Upper lobe of right lung (tissue), 1 donor: ENCODE data around the gene P4HA1. TPM values are rescaled to one million over a fixed set of nuclear protein-coding genes. Genes with fewer than 3 reads are reported as not detected.
"Not testable (repeated sequence)": the region's sequence is repeated elsewhere in the genome, so short reads cannot be mapped to it uniquely, and the experiment has no call there.

Experiments used
- ATAC-seq: fragments of 200-7000 bp; cut with Tn5 transposase; one replicate; pipeline ENCODE4 v1.9.1; 2020; ENCODE audit warnings: mild to moderate bottlenecking, moderate library complexity
- DNase-seq: peaks from one replicate; pipeline ENCODE4 v3.0.0-alpha.2; 2020
- H3K27ac ChIP-seq: fragments of 200-600 bp; one replicate; pipeline ENCODE4 v1.8.0; 2022
- H3K27me3 ChIP-seq: fragments of 200-600 bp; one replicate; pipeline ENCODE4 v1.8.0; 2022; ENCODE audit warnings: mild to moderate bottlenecking
- H3K36me3 ChIP-seq: fragments of 200-600 bp; one replicate; pipeline ENCODE4 v1.8.0; 2022
- H3K4me1 ChIP-seq: fragments of 200-600 bp; one replicate; pipeline ENCODE4 v1.8.0; 2022
- H3K4me3 ChIP-seq: fragments of 200-600 bp; one replicate; pipeline ENCODE4 v1.8.0; 2022; ENCODE audit warnings: mild to moderate bottlenecking
- H3K9me3 ChIP-seq: fragments of 200-600 bp; one replicate; pipeline ENCODE4 v1.8.0; 2022
- intact Hi-C: fragments of 100-400 bp; cut with DNase I; formaldehyde crosslinking; loops from one replicate; pipeline ENCODE4 v1.11.0; 2022
- total RNA-seq: library from RNA; stranded (reverse); fragmentation: NEBNext Ultra II Directional; extraction: Animal tissue kit (Norgen Biotek cat#: 25700); gene quantifications from one replicate; pipeline ENCODE4 v1.2.1, GENCODE V29; 2021
- TF ChIP-seq, protein P1 (sequence below): fragments of 200-600 bp; IDR thresholded peaks from one replicate; pipeline ENCODE4 v1.8.0; 2022; ENCODE audit warnings: antibody characterized with exemption
- donor health status: DM: no; HTN: yes; CAD: no; lungs with severe emphysema.

Gene P4HA1
- total RNA-seq, 1 donor from 2014 or later, result 51.8 TPM

DNA sequence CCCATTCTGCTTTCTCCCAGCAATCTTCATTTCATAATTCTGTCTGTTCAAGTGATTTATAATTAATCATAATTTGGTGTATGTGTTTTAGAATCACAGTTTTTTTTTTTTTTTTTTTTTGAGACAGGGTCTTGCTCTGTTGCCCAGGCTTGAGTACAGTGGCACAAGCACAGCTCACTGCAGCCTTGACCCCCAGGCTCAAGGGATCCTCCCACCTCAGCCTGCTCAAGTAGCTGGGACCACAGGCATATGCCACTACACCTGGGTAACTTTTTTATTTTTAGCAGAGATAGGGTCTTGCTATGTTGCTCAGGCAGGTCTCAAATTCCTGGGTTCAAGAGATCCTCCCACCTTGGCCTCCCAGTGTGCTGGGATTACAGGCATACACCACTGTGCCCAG is 92.8 kb downstream of the P4HA1 start:
- peaks cover 48% of the 10 kb centered on the region for H3K36me3 ChIP-seq
- H3K27me3 ChIP-seq, result no peaks in the 10 kb centered on the region
- no peak overlapping the region for H3K4me3 ChIP-seq
- ATAC-seq (no peak), DNase-seq (no peak)
- intact Hi-C loops, result no loop called here
- no peaks in the 10 kb centered on the region for H3K4me1 ChIP-seq
- H3K9me3 ChIP-seq, result no peaks in the 10 kb centered on the region
- TF ChIP-seq, protein P1, sequence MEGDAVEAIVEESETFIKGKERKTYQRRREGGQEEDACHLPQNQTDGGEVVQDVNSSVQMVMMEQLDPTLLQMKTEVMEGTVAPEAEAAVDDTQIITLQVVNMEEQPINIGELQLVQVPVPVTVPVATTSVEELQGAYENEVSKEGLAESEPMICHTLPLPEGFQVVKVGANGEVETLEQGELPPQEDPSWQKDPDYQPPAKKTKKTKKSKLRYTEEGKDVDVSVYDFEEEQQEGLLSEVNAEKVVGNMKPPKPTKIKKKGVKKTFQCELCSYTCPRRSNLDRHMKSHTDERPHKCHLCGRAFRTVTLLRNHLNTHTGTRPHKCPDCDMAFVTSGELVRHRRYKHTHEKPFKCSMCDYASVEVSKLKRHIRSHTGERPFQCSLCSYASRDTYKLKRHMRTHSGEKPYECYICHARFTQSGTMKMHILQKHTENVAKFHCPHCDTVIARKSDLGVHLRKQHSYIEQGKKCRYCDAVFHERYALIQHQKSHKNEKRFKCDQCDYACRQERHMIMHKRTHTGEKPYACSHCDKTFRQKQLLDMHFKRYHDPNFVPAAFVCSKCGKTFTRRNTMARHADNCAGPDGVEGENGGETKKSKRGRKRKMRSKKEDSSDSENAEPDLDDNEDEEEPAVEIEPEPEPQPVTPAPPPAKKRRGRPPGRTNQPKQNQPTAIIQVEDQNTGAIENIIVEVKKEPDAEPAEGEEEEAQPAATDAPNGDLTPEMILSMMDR, result no peak
- no peak overlapping the region for H3K27ac ChIP-seq

DNA sequence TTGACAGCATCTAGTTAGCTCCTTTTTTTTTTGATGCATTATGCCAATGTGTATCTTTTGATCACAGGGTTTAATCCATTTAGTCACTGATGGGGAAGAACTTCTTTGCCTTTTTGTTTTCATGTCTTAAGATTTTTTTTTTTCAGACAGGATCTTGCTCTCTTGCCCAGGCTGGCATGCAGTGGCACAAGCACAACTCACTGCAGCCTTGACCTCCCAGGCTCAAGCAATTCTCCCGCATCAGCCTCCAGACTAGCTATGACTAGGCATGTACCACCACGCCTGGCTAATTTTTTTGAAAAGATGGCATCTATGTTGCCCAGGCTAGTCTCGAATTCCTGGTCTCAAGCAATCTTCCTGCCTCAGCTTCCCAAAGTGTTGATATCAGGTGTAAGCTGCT is 95.7 kb downstream of the P4HA1 start:
- ATAC-seq (no peak), DNase-seq (no peak)
- Histone ChIP-seq H3K27ac (no peak overlapping the region), H3K4me1 (no peaks in the 10 kb centered on the region), H3K27me3 (no peaks in the 10 kb centered on the region), H3K4me3 (no peak overlapping the region), H3K36me3 (peaks cover 19% of the 10 kb centered on the region), H3K9me3 (no peaks in the 10 kb centered on the region)
- TF ChIP-seq, protein P1, result no peak
- intact Hi-C loops, result no loop called here

DNA sequence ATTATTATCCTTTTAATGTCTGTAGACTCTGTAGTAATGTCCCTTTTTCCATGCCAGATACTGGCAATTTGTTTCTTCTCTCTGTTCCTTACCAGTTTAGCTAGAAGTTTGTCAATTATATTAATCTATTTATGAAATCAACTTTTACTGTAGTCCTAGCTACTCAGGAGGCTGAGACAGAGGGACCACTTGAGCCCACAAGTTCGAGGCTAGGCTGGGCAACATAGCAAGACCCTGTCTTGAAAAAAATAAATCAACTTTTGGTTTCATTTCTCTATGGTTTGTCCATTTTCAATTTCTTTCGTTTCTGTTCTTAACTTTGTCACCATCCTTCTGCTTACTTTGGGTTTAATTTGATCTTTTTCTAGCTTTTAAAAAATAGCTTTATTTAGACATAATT is 99.6 kb downstream of the P4HA1 start:
- Histone ChIP-seq H3K9me3 (no peaks in the 10 kb centered on the region), H3K27me3 (no peaks in the 10 kb centered on the region), H3K4me1 (no peaks in the 10 kb centered on the region), H3K36me3 (no peaks in the 10 kb centered on the region), H3K27ac (no peak overlapping the region), H3K4me3 (no peak overlapping the region)
- intact Hi-C loops, result no loop called here
- DNase-seq (no peak), ATAC-seq (no peak)
- TF ChIP-seq, protein P1, result no peak

DNA sequence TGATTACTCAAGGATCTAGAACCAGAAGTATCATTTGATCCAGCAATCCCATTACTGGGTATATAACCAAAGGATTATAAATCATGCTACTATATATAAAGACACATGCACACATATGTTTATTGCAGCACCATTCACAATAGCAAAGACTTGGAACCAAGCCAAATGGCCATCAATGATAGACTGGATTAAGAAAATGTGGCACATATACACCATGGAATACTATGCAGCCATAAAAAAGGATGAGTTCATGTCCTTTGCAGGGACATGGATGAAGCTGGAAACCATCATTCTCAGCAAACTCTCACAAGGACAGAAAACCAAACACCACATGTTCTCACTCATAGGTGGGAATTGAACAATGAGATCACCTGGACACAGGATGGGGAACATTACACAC is 101.2 kb downstream of the P4HA1 start:
- H3K4me3 ChIP-seq, H3K9me3 ChIP-seq, H3K27ac ChIP-seq, intact Hi-C loops, H3K4me1 ChIP-seq, H3K27me3 ChIP-seq, DNase-seq, ATAC-seq, H3K36me3 ChIP-seq: not testable (repeated sequence)

DNA sequence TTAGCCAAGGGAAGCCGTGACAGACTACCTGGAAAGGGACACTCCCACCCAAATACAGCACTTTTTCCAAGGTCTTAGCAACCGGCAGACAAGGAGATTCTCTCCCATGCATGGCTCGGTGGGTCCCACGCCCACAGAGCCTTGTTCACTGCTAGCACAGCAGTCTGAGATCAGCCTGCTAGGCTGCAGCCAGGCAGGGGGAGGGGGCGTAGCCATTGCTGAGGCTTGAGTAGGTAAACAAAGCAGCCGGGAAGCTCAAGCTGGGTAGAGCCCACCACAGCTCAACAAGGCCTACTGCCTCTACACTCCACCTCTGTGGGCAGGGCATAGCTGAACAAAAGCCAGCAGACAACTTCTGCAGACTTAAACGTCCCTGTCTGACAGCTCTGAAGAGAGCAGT is 106.9 kb downstream of the P4HA1 start:
- DNase-seq, H3K36me3 ChIP-seq, ATAC-seq, H3K4me1 ChIP-seq, intact Hi-C loops, H3K27ac ChIP-seq, H3K9me3 ChIP-seq, H3K4me3 ChIP-seq, H3K27me3 ChIP-seq: not testable (repeated sequence)

DNA sequence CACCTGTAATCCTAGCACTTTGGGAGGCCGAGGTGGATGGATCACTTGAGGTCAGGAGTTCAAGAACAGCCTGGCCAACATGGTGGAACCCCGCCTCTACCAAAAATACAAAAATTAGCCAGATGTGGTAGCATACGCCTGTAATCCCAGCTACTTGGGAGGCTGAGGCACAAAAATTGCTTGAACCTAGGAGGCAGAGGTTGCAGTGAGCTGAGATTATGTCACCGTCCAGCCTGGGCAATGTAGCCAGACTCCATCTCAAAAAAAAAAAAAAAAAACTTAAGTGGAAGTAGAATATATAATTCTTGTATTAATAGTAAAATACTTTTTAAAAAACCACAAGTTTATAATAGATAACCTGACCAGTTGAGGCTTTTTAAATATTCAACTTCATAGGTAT is 112.0 kb downstream of the P4HA1 start:
- H3K27ac ChIP-seq, H3K4me3 ChIP-seq, H3K9me3 ChIP-seq, H3K4me1 ChIP-seq, DNase-seq, ATAC-seq, H3K27me3 ChIP-seq, intact Hi-C loops, H3K36me3 ChIP-seq: not testable (repeated sequence)

DNA sequence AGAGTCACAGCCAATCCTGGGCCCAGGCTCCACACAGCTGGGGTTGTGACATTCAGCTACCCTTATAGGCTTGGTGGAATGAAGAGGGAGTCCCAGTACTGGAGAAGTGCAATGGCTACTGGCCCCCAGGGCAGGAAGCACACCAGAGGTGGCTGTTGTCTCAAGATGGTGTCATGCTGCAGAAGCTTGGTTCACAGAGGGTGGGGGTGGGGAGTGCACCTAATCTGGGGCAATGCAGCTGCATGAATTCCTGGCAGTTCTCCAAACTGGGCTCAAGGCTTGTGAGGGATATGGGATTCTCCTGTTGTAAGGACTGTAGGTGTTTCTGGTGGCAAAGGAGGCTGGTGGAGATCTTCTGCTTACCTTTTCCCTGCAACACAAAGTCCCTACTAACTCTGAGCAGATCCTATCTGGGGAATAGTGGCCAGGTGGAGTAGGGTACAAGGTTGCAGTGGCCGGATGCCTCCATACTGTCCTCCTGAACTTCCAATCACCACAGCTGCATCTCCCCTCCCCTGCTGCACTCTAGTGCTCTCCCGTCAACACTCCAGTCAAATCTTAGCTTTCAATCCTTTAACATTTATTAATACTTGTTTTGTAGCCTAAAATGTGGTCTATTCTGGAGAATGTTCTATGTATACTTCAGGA is 114.7 kb downstream of the P4HA1 start:
- Histone ChIP-seq H3K27me3 (no peaks in the 10 kb centered on the region), H3K36me3 (no peaks in the 10 kb centered on the region), H3K9me3 (peaks cover 25% of the 10 kb centered on the region), H3K4me1 (no peaks in the 10 kb centered on the region), H3K27ac (no peak overlapping the region), H3K4me3 (no peak overlapping the region)
- TF ChIP-seq, protein P1, result no peak
- DNase-seq (no peak), ATAC-seq (no peak)
- intact Hi-C loops, result no loop called here
